Measurements from ENCODE around the gene NEO1. TPM values are rescaled to one million over a fixed set of nuclear protein-coding genes. Genes with fewer than 3 reads are reported as not detected.

Gene NEO1
- total and polyA plus RNA-seq, 9 of the 15 experiments (the other 6 are each of a cell fraction or from before 2014, with no cell fraction given): 0.08 to 1.7 (median 0.48) TPM

- peak; percentile 93 for ATAC-seq
- intact Hi-C loops (cut with micrococcal nuclease) (loop anchor here (1.0 to 5.0 kb wide), 3 partner anchors 247 to 397 kb away; no protein-coding TSS in a partner anchor), in situ Hi-C loops (cut with MboI) (loop anchor here (10.0 kb wide), 1 partner anchor 239 kb away; no protein-coding TSS in a partner anchor)
- BruUV-seq (replicated peaks): no TSS peak
- peak; percentile 84 for FAIRE-seq
- H3K27ac ChIP-seq (ENCODE audit: extremely low read depth, low read depth, low read length): no peak overlapping the region
- H4K20me1 ChIP-seq (replicated peaks; ENCODE audit: control insufficient read depth, insufficient read depth, low read length): no peaks in the 10 kb centered on the region
- no peak overlapping the region for H3K9ac ChIP-seq (ENCODE audit: insufficient read depth in 1 of 2, low read depth in 2 of 2, low read length in 2 of 2)
- DNase-seq (ENCODE audit: extremely low read depth in 1 of 4, low spot score in 3 of 4): peak; percentile 26 to 74 (median 46)
- no peak overlapping the region for H3K4me3 ChIP-seq
- CTCF ChIA-PET (ENCODE audit: low intra/inter-chr PET ratio): interaction anchor here (1.1 to 1.7 kb wide), 4 partner anchors 255 to 399 kb away, joined by 3 to 11 read pairs (median 6); no protein-coding TSS in a partner anchor
- H3K9me1 ChIP-seq (ENCODE audit: control insufficient read depth, insufficient read depth, low read length): no peaks in the 10 kb centered on the region
- POLR2A ChIA-PET: interaction anchor here (1.0 kb wide), 1 partner anchor 17 kb away, joined by 3 read pairs; no protein-coding TSS in a partner anchor
- no peak overlapping the region for H3K4me2 ChIP-seq (ENCODE audit: insufficient read depth, low read length)
- WGBS (ENCODE audit: insufficient coverage, low coverage, missing lambda C conversion rate): 3% methylated on average over 12 of the region's 12 CpGs
- H3K79me2 ChIP-seq (ENCODE audit: control insufficient read depth, insufficient read depth, low read length): no peaks in the 10 kb centered on the region
- H3K27me3 ChIP-seq (ENCODE audit: control insufficient read depth in 2 of 2, insufficient read depth in 2 of 2, low read length in 2 of 2): peaks cover 24 to 40% of the 10 kb centered on the region in 2 experiments; a peak in 4 of 5 replicates
- H2AFZ ChIP-seq (ENCODE audit: low read depth, low read length): no peak overlapping the region
- no peaks in the 10 kb centered on the region for H3K36me3 ChIP-seq (ENCODE audit: control insufficient read depth, insufficient read depth, low read length)
- H3K4me1 ChIP-seq (replicated peaks in 1 of 2; ENCODE audit: control insufficient read depth in 2 of 2, insufficient read depth in 2 of 2, low read length in 2 of 2): no peaks in the 10 kb centered on the region; a peak in 1 of 5 replicates
- H3K9me3 ChIP-seq (replicated peaks; ENCODE audit: control insufficient read depth, insufficient read depth, low read depth, low read length): no peaks in the 10 kb centered on the region
- TF ChIP-seq ZC3H4 (CRISPR knock-in tag; IDR thresholded peaks at IDR 0.05; ENCODE audit: borderline replicate concordance) (no peak), ZNF589 (CRISPR knock-in tag; IDR thresholded peaks at IDR 0.05; ENCODE audit: low read depth) (no peak), ZBTB33 (CRISPR knock-in tag; IDR thresholded peaks at IDR 0.05) (no peak), HINFP (tag; conservative IDR thresholded peaks at IDR 0.05; ENCODE audit: low read depth) (no peak), CBX5 (IDR thresholded peaks at IDR 0.05; ENCODE audit: borderline replicate concordance, low read depth) (no peak), E2F1 (CRISPR knock-in tag; IDR thresholded peaks at IDR 0.05) (no peak), DEAF1 (CRISPR knock-in tag; IDR thresholded peaks at IDR 0.05) (0 out of 2 replicates have a peak, but pooled peaks have one; percentile 47)
These were observed 253.3 kb downstream of the NEO1 start for GRCh38 chr15:73305331-73306211.
